Measurements from ENCODE around the gene IGSF22.

- no peak for TF ChIP-seq CTCF (tag by site-specific recombination; IDR thresholded peaks at IDR 0.05)
- TF ChIP-seq, protein P1, sequence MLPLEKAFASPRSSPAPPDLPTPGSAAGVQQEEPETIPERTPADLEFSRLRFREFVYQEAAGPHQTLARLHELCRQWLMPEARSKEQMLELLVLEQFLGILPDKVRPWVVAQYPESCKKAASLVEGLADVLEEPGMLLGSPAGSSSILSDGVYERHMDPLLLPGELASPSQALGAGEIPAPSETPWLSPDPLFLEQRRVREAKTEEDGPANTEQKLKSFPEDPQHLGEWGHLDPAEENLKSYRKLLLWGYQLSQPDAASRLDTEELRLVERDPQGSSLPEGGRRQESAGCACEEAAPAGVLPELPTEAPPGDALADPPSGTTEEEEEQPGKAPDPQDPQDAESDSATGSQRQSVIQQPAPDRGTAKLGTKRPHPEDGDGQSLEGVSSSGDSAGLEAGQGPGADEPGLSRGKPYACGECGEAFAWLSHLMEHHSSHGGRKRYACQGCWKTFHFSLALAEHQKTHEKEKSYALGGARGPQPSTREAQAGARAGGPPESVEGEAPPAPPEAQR (tag by site-specific recombination; IDR thresholded peaks at IDR 0.05), result no peak
- no peak for TF ChIP-seq GLI4 (tag by site-specific recombination; IDR thresholded peaks at IDR 0.05)
- no peak for TF ChIP-seq ZNF324 (tag by site-specific recombination; IDR thresholded peaks at IDR 0.05)
- TF ChIP-seq YY1 (tag by site-specific recombination; IDR thresholded peaks at IDR 0.05), result no peak
- no peak for TF ChIP-seq ATF2 (tag by site-specific recombination; IDR thresholded peaks at IDR 0.05; ENCODE audit: low read depth)
- no peak for TF ChIP-seq ZNF600 (tag by site-specific recombination; IDR thresholded peaks at IDR 0.05)
- no peak for TF ChIP-seq MYNN (tag by site-specific recombination; IDR thresholded peaks at IDR 0.05; ENCODE audit: borderline replicate concordance)
- TF ChIP-seq ZNF391 (tag by site-specific recombination; IDR thresholded peaks at IDR 0.05; ENCODE audit: borderline replicate concordance, low read depth), result no peak
- no peak for TF ChIP-seq ZBTB44 (tag by site-specific recombination; IDR thresholded peaks at IDR 0.05)
Measured at GRCh38 chr11:18671246-18671645, 54.7 kb downstream of the IGSF22 start.
